BLaER1 treated with 17β-estradiol and CSF1 and Interleukin-3, amounts not matched to agents 10 nM and 100 nM (cell line): ENCODE results near the gene ARHGAP8.
A peak's percentile ranks its signal among the peaks of the same experiment; 100 is the strongest.

ENCODE experiments used
- H3K27ac ChIP-seq, 11 experiments: shearing (Covaris generic); formaldehyde crosslinking; 2 replicates each; pipeline ENCODE4 v1.8.1; 2022
- H3K27me3 ChIP-seq, 11 experiments: shearing (Covaris generic); formaldehyde crosslinking; 2 replicates each; pipeline ENCODE4 v1.8.1; 2022
- H3K36me3 ChIP-seq, 11 experiments: shearing (Covaris generic); formaldehyde crosslinking; 2 replicates each; pipeline ENCODE4 v1.8.1; 2022
- H3K4me1 ChIP-seq, 10 experiments: shearing (Covaris generic); formaldehyde crosslinking; 2 replicates each; pipeline ENCODE4 v1.8.1; 2022
- H3K4me2 ChIP-seq, 11 experiments: shearing (Covaris generic); formaldehyde crosslinking; 2 replicates each; pipeline ENCODE4 v1.8.1; 2022
- H3K4me3 ChIP-seq, 10 experiments: shearing (Covaris generic); formaldehyde crosslinking; 2 replicates each; pipeline ENCODE4 v1.8.1; 2022
- H3K9ac ChIP-seq, 11 experiments: shearing (Covaris generic); formaldehyde crosslinking; 2 replicates each; pipeline ENCODE4 v1.8.1; 2022
- H3K9me3 ChIP-seq, 11 experiments: shearing (Covaris generic); formaldehyde crosslinking; replicated peaks in 1 of 11; 2 replicates each; pipeline ENCODE4 v1.8.1; 2022
- H4K20me1 ChIP-seq, 11 experiments: shearing (Covaris generic); formaldehyde crosslinking; 2 replicates each; pipeline ENCODE4 v1.8.1; 2022
- Cebpa-rat ChIP-seq, 11 experiments: shearing (Covaris generic); IDR thresholded peaks; 2 replicates each; pipeline ENCODE4 v1.8.1; 2022

Gene ARHGAP8

DNA sequence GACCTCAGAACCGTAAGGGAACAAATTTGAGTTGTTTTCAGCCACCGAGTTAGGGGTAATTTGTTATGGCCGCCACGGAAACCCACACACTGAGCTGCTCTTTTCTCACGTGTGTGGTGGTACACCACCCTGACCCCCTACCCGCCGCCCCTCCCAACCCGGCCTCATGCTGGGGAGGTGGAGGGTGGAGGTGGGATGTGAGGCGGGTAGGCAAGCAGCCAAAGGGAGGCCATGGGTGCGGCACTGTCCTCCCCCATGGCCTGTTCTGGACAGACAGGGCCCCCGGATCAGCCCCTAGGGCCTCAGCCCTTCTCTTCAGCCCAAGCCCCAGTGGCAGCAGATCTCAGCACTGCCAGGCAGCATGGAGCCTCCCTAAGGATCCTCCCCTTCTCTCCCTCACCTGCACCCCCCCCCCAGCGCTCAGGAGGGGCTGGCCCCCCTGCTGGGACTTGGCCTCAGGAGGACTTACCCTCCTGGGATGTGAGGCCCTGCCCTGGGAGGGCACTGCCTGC lies 42.4 kb upstream of the ARHGAP8 start:
- Histone ChIP-seq H3K27ac (peak overlapping the region in 10 of 11 experiments; percentile 36 to 79 (median 71); a peak in 20 of 22 replicates), H3K36me3 (peaks cover 0 to 54% (median 5%) of the 10 kb centered on the region in 11 experiments; a peak in 13 of 22 replicates), H3K9ac (peak overlapping the region; percentile 43 to 75 (median 65); a peak in 20 of 22 replicates), H3K9me3 (no peaks in the 10 kb centered on the region), H3K4me3 (peak overlapping the region in 7 of 10 experiments; percentile 21 to 52 (median 38); a peak in 10 of 20 replicates), H4K20me1 (peaks cover 22 to 100% (median 78%) of the 10 kb centered on the region in 11 experiments; a peak in 21 of 22 replicates), H3K27me3 (no peaks in the 10 kb centered on the region), H3K4me2 (peak overlapping the region; percentile 81 to 100 (median 93)), H3K4me1 (peaks cover 88 to 100% (median 100%) of the 10 kb centered on the region in 10 experiments)
- no peak for TF ChIP-seq Cebpa-rat (IDR thresholded peaks at IDR 0.05)

DNA sequence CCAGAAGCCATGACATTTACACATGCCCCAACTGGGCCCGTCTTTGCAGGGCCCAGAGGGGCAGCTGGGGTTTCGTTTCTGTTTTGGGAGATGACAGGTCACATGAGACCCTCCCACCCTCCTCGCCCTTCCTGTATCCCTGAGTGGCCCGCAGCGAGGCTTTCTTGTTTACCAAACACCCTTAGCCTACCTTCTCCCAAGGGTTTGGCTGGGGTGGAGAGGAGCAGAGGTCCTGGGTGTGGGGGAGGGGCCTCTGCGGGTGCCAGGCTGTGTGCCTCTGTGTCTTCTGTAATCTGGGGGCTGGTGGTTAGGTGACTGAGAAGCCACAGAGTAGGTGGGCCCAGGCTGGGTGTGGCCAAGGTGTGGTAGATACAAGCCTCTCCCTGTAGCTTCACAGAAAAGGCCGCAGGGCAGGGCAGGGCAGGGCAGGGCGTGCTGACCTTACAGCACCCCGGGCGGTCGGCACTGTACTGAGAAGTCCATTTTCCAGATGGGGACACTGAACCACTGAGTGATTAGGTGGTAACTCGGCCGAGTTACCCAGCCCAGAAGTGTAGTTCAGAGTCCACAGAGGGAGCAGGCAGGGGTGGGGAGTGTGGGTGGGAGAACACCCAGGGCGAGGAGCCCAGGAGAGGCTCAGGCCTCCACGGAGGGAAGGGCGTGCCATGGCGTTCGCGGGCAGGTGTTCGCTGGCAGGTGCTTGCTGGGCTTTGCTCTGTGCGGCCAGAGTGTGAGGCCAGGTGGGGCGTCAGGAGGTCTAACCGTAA lies 41.7 kb upstream of the ARHGAP8 start:
- peak overlapping the region; percentile 81 to 100 (median 93) for H3K4me2 ChIP-seq
- H3K4me3 ChIP-seq, result peak overlapping the region in 7 of 10 experiments; percentile 21 to 52 (median 38); a peak in 10 of 20 replicates

DNA sequence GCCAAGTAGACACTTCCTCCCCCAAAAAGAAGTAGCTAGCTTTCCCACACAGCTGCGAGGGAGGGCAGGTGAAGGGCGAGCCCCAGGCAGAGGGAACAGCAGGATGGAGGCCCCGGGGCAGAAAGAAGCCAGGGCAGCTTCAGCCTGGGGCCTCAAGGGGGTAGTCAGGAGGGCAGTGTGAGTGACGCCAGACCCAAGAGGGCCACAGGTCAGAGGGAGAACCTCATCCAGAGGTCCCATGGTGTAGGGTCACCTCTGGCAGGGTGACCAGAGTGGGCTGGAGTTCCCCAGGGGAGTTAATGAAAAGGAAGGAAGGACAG lies 41.2 kb upstream of the ARHGAP8 start:
- Histone ChIP-seq H4K20me1 (peaks cover 19 to 100% (median 69%) of the 10 kb centered on the region in 11 experiments; a peak in 18 of 22 replicates), H3K9me3 (no peaks in the 10 kb centered on the region), H3K27ac (peak overlapping the region in 9 of 11 experiments; percentile 55 to 79 (median 72); a peak in 18 of 22 replicates), H3K4me3 (peak overlapping the region in 3 of 10 experiments; percentile 18 to 52 (median 39); a peak in 3 of 20 replicates), H3K4me1 (peaks cover 75 to 100% (median 100%) of the 10 kb centered on the region in 10 experiments), H3K9ac (peak overlapping the region; percentile 2 to 75 (median 61); a peak in 17 of 22 replicates), H3K27me3 (no peaks in the 10 kb centered on the region), H3K4me2 (peak overlapping the region; percentile 81 to 100 (median 93)), H3K36me3 (peaks cover 0 to 54% (median 13%) of the 10 kb centered on the region in 11 experiments; a peak in 14 of 22 replicates)
- no peak for TF ChIP-seq Cebpa-rat (IDR thresholded peaks at IDR 0.05)

More for the DNA sequence above, 41.7 kb upstream of the ARHGAP8 start:
- Histone ChIP-seq H3K27ac (peak overlapping the region in 10 of 11 experiments; percentile 36 to 79 (median 71); a peak in 20 of 22 replicates), H3K27me3 (no peaks in the 10 kb centered on the region), H4K20me1 (peaks cover 20 to 100% (median 72%) of the 10 kb centered on the region in 11 experiments; a peak in 18 of 22 replicates), H3K4me1 (peaks cover 81 to 100% (median 100%) of the 10 kb centered on the region in 10 experiments), H3K9me3 (no peaks in the 10 kb centered on the region), H3K9ac (peak overlapping the region; percentile 43 to 75 (median 65); a peak in 19 of 22 replicates), H3K36me3 (peaks cover 0 to 54% (median 12%) of the 10 kb centered on the region in 11 experiments; a peak in 14 of 22 replicates)
- no peak for TF ChIP-seq Cebpa-rat (IDR thresholded peaks at IDR 0.05)

DNA sequence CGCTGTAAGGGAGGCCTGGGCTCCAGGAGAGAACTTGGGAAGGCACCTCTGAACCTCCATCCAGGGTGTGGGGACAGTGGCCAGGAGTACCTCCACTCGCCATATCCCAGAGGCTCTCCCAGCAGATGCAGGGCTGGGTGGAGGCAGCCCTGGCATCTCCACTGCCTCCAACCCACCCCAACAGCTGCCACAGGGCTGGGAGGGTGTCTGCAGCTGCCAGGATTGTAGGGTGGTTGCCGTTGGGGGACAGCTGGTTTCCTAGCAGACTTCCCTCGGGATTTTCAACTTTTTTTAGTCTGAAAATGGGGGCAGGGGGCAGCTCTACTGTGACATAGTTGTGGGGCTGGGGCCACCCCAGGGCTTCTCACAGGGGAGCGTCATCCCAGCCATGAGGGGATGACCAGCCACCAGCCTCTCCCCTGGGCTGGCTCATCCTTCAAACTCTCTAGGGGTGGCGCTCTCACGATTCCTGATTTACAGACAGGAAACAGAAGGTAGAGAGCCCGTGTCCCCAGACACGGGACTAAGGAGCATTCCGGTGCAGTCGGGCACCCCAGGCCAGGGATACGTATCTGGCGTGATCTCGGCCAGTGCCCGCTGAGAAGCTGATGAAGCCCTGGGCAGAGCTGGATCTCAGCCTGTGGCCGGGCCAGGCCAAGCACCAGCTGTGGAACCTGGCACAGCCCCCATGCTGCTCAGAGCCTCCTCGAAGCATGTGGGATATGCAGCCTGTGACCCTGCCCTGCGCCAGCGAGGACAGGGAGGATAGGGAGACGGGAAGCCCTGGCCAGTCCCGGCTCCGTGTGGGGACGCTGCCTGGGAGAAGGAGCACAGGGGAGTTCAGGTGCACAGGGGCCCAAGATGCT lies 40.5 kb upstream of the ARHGAP8 start:
- H3K27ac ChIP-seq, result peak overlapping the region in 9 of 11 experiments; percentile 55 to 79 (median 72); a peak in 17 of 22 replicates
- peak overlapping the region; percentile 81 to 100 (median 93) for H3K4me2 ChIP-seq
- H3K4me3 ChIP-seq, result peak overlapping the region in 3 of 10 experiments; percentile 18 to 52 (median 39); a peak in 3 of 20 replicates
- no peaks in the 10 kb centered on the region for H3K9me3 ChIP-seq
- peaks cover 0 to 54% (median 17%) of the 10 kb centered on the region in 11 experiments; a peak in 15 of 22 replicates for H3K36me3 ChIP-seq
- no peak for TF ChIP-seq Cebpa-rat (IDR thresholded peaks at IDR 0.05)
- no peaks in the 10 kb centered on the region for H3K27me3 ChIP-seq
- peaks cover 69 to 100% (median 99%) of the 10 kb centered on the region in 10 experiments for H3K4me1 ChIP-seq
- peaks cover 13 to 100% (median 69%) of the 10 kb centered on the region in 11 experiments; a peak in 18 of 22 replicates for H4K20me1 ChIP-seq
- H3K9ac ChIP-seq, result peak overlapping the region; percentile 2 to 75 (median 61); a peak in 18 of 22 replicates

DNA sequence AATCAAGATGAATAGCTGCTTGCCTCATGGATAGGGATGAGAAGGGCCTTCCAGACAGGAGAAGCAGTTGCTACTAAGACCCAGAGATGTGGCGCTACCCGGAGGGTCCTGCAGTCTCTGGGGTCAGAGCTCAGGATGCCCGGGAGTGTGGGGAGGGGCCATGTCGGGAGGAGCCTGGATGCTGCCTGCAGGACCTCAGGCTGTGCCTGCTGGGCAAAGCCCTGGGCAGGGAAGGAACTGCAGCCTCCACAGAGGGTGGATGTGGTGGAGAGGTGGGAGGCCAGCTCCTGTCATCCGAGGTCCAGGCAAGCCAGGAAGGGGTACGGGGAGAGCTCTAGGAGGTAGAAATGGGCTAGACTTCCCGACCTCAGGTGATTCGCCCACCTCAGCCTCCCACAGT lies 39.4 kb upstream of the ARHGAP8 start:
- H3K9me3 ChIP-seq, result no peaks in the 10 kb centered on the region
- H3K27me3 ChIP-seq, result no peaks in the 10 kb centered on the region
- peaks cover 0 to 55% (median 17%) of the 10 kb centered on the region in 11 experiments; a peak in 14 of 22 replicates for H3K36me3 ChIP-seq
- no peak overlapping the region for H3K4me3 ChIP-seq
- peaks cover 7 to 100% (median 61%) of the 10 kb centered on the region in 11 experiments; a peak in 18 of 22 replicates for H4K20me1 ChIP-seq
- peak overlapping the region; percentile 81 to 100 (median 93) for H3K4me2 ChIP-seq
- H3K27ac ChIP-seq, result peak overlapping the region in 7 of 11 experiments; percentile 54 to 79 (median 60); a peak in 11 of 22 replicates
- H3K4me1 ChIP-seq, result peaks cover 62 to 100% (median 99%) of the 10 kb centered on the region in 10 experiments
- peak overlapping the region in 4 of 11 experiments; percentile 66 to 75 (median 70); a peak in 8 of 22 replicates for H3K9ac ChIP-seq
- TF ChIP-seq Cebpa-rat (IDR thresholded peaks at IDR 0.05), result no peak

DNA sequence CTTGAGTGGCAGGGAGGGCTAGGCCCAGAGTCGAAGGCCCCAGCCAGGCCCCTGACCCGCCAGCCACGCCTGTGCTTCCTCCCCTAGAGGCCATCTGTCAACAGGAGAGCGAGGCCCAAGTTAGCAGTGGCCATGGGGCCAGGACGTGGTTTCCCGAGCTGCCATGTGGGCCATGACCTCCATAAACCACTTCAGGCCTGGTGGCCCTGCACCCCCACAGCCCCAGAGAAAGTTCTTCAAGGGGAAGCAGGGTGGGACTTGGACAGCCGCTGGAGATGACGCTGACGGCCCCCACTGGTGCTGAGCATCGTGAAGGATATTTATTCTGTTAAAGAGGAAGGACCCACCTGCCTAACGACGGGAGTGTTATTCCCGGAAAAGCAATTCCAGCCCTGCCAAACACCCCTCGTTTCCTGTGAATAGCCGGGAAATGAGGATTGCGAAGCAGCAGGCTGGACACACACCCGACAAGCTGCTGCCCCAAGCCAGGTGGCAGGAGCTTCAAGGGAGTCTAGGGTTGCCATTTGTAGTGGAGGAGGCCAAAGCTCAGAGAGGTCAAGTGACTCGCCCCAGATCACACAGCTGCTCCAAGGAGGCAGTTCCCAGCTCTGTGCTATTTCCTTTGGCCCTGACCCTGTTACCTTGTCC lies 37.5 kb upstream of the ARHGAP8 start:
- TF ChIP-seq Cebpa-rat (IDR thresholded peaks at IDR 0.05), result no peak
- Histone ChIP-seq H4K20me1 (peaks cover 7 to 100% (median 63%) of the 10 kb centered on the region in 11 experiments; a peak in 18 of 22 replicates), H3K9me3 (no peaks in the 10 kb centered on the region), H3K4me2 (peak overlapping the region in 9 of 11 experiments; percentile 81 to 100 (median 89); a peak in 17 of 22 replicates), H3K36me3 (peaks cover 0 to 69% (median 21%) of the 10 kb centered on the region in 11 experiments; a peak in 16 of 22 replicates), H3K4me3 (no peak overlapping the region), H3K9ac (peak overlapping the region in 5 of 11 experiments; percentile 66 to 75 (median 70); a peak in 9 of 22 replicates), H3K27ac (peak overlapping the region in 7 of 11 experiments; percentile 54 to 79 (median 60); a peak in 9 of 22 replicates), H3K27me3 (no peaks in the 10 kb centered on the region), H3K4me1 (peaks cover 48 to 100% (median 99%) of the 10 kb centered on the region in 10 experiments)

DNA sequence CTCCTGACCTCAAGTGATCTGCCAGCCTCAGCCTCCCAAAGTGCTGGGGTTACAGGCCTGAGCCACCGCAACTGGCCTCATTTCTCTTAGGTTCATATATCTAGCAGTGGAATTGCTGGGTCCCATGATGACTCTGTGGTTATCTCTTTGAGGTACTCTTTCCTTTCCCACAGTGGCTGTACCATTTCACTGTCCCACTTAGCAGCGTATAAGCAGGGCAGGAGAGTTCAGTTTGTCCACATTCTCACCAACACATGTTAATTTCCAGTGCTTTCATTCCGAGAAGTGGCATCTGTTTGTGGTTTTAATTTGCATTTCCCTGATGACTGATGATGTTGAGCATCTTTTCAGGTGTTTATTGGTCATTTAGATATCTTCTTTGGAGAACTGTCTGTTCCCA lies 34.0 kb upstream of the ARHGAP8 start:
- Histone ChIP-seq H3K4me2 (peak overlapping the region in 9 of 11 experiments; percentile 37 to 99 (median 72); a peak in 18 of 22 replicates), H3K4me3 (no peak overlapping the region), H3K27me3 (no peaks in the 10 kb centered on the region), H3K36me3 (peaks cover 7 to 98% (median 36%) of the 10 kb centered on the region in 11 experiments; a peak in 19 of 22 replicates), H4K20me1 (peaks cover 0 to 100% (median 50%) of the 10 kb centered on the region in 11 experiments; a peak in 17 of 22 replicates), H3K27ac (no peak overlapping the region), H3K9me3 (no peaks in the 10 kb centered on the region), H3K4me1 (peaks cover 21 to 98% (median 82%) of the 10 kb centered on the region in 10 experiments), H3K9ac (no peak overlapping the region)
- no peak for TF ChIP-seq Cebpa-rat (IDR thresholded peaks at IDR 0.05)
